ENCODE data around the gene ZBTB16. TPM values are rescaled to one million over a fixed set of nuclear protein-coding genes. Genes with fewer than 3 reads are reported as not detected.

Gene ZBTB16
- total and polyA plus RNA-seq, 3 donors from 2014 or later: 11.4 to 88.5 (median 51.5) TPM

GRCh38 chr11:114161486-114162250, 102.2 kb downstream of the ZBTB16 start:
- Histone ChIP-seq H3K4me3 (no peak overlapping the region), H3K36me3 (ENCODE audit: low read depth, missing control alignments) (no peaks in the 10 kb centered on the region), H3K27me3 (no peaks in the 10 kb centered on the region), H3K4me1 (peaks cover 84% of the 10 kb centered on the region), H3K9me3 (no peaks in the 10 kb centered on the region), H3K27ac (peak overlapping the region; percentile 98 to 99)
- 68 to 76% methylated on average over 9 of the region's 9 CpGs for WGBS, 2 donors
- no peak for TF ChIP-seq POLR2A (IDR thresholded peaks at IDR 0.05)
- TF ChIP-seq CTCF (IDR thresholded peaks at IDR 0.05): no peak
- intact Hi-C loops (cut with DNase I; ENCODE audit: low total_unique reads): loop anchor here (5.0 kb wide), 1 partner anchor 99 kb away; no protein-coding TSS in a partner anchor
- no peak for DNase-seq

- no peaks in the 10 kb centered on the region for H3K27me3 ChIP-seq
- intact Hi-C loops (cut with DNase I; ENCODE audit: low total_unique reads): loop anchor here (5.0 kb wide), 1 partner anchor 100 kb away; no protein-coding TSS in a partner anchor
- no peaks in the 10 kb centered on the region for H3K36me3 ChIP-seq (ENCODE audit: low read depth, missing control alignments)
- no peak for TF ChIP-seq POLR2A (IDR thresholded peaks at IDR 0.05)
- no peak for TF ChIP-seq CTCF (IDR thresholded peaks at IDR 0.05)
- H3K4me1 ChIP-seq: peaks cover 90% of the 10 kb centered on the region
- peak; percentile 95 for DNase-seq
- H3K9me3 ChIP-seq: no peaks in the 10 kb centered on the region
- H3K4me3 ChIP-seq: no peak overlapping the region
- WGBS, 2 donors: 30 to 39% methylated on average over 12 of the region's 12 CpGs
- H3K27ac ChIP-seq: peak overlapping the region; percentile 98 to 99
Observed at GRCh38 chr11:114162719-114163123, 103.2 kb downstream of the ZBTB16 start.

- no peak for TF ChIP-seq CTCF (IDR thresholded peaks at IDR 0.05)
- no peak for TF ChIP-seq POLR2A (IDR thresholded peaks at IDR 0.05)
- H3K9me3 ChIP-seq: no peaks in the 10 kb centered on the region
- 34 to 36% methylated on average over 7 of the region's 7 CpGs for WGBS, 2 donors
- no peaks in the 10 kb centered on the region for H3K36me3 ChIP-seq (ENCODE audit: low read depth, missing control alignments)
- H3K4me3 ChIP-seq: no peak overlapping the region
- H3K4me1 ChIP-seq: peaks cover 90% of the 10 kb centered on the region
- peak overlapping the region; percentile 98 to 99 for H3K27ac ChIP-seq
- intact Hi-C loops (cut with DNase I; ENCODE audit: low total_unique reads): loop anchor here (5.0 kb wide), 1 partner anchor 101 kb away; no protein-coding TSS in a partner anchor
- H3K27me3 ChIP-seq: no peaks in the 10 kb centered on the region
- peak; percentile 53 for DNase-seq
Observed at GRCh38 chr11:114163229-114163631, 103.7 kb downstream of the ZBTB16 start.

GRCh38 chr11:114163830-114164401, 104.4 kb downstream of the ZBTB16 start:
- no peaks in the 10 kb centered on the region for H3K9me3 ChIP-seq
- DNase-seq: peak; percentile 56
- no peaks in the 10 kb centered on the region for H3K36me3 ChIP-seq (ENCODE audit: low read depth, missing control alignments)
- 31 to 40% methylated on average over 9 of the region's 9 CpGs for WGBS, 2 donors
- intact Hi-C loops (cut with DNase I; ENCODE audit: low total_unique reads): loop anchor here (5.0 kb wide), 1 partner anchor 102 kb away; no protein-coding TSS in a partner anchor
- TF ChIP-seq CTCF (IDR thresholded peaks at IDR 0.05) (no peak), POLR2A (IDR thresholded peaks at IDR 0.05) (no peak)
- H3K27me3 ChIP-seq: no peaks in the 10 kb centered on the region
- peak overlapping the region; percentile 98 to 99 for H3K27ac ChIP-seq
- H3K4me1 ChIP-seq: peaks cover 90% of the 10 kb centered on the region
- H3K4me3 ChIP-seq: no peak overlapping the region

Data from testis (tissue), 3 donors.